ENCODE measurements around the gene GRIK1. TPM values are rescaled to one million over a fixed set of nuclear protein-coding genes. Genes with fewer than 3 reads are reported as not detected.

GRIK1 gene
- polyA plus RNA-seq, 4 donors: 1.3 to 3.3 (median 2.2) TPM

DNA sequence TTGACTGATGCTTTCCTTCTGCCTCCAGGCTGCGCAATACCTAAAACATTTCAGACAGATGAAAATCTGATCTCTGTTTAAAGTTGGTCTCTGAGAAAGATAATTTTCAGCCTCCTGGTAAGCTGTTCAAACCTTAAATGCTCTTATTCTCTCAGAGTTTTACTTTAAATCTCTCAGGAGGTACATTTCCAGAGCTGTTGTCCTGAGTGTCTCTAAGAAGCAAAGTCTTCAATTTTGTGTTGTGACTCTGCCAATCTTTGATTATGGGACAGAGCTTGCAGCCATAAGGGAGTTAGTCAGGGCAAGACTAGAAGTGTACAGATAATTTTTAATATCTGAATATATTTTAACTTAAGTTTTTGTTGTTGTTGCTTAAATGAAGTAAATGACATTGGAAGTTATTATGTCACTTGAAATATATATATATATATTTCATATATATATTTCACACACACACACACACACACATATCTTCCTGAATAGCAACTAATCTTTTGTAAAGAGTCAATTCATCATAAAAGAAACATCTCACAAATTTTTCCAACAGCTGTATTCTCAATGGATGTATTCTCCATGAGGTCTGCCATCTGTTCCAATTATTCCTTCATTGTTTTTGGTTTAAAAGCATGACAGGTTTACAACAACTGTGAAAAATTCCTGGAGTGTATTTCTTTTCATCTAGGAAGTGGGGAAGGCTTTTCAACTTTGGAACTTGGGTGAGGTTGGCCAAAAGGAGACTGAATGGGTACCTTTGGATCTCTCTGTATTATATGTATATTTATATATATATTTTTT is 381.7 kb downstream of the GRIK1 start:
- no peak for DNase-seq (ENCODE audit: low read depth in 4 of 4, low spot score in 3 of 4)

DNA sequence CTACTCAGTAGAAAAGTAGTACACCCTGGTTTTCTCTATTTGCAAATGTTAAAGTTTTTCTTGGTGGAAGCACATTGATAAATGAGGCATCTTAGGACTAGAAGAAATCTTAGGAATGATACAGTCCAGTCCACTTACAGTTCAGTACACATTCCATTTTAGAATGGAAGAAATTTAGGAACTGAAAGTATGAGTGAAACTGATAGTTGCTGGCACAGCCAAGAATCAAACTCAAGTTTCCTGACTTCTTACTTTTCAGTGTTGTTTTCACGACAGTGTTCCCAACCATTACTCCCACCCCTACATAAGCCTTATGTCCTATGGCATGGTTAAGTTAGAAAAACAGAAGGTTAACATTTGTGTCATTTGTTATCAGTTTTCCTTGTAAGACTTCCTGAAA is 382.6 kb downstream of the GRIK1 start:
- DNase-seq (ENCODE audit: low read depth in 4 of 4, low spot score in 3 of 4): no peak

DNA sequence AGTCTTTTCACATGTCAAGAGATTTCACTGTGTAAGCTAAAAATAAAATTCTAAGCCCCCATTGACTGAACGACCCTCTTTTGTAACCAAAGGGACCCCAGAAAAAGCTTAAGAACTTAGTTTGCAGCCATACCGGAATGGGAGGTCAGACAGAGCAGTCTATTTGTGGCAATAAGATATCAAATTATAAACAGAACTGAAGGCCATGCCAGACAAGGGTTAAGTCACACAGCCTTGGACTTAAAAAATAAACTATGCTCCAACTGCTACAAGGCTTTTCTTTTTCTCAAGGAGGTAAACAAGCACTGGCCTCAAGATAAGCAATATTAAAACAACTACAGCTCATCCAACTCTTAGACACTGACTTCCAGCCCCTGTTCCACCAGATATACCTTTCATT is 384.2 kb downstream of the GRIK1 start:
- DNase-seq (ENCODE audit: low read depth in 4 of 4, low spot score in 3 of 4): no peak

DNA sequence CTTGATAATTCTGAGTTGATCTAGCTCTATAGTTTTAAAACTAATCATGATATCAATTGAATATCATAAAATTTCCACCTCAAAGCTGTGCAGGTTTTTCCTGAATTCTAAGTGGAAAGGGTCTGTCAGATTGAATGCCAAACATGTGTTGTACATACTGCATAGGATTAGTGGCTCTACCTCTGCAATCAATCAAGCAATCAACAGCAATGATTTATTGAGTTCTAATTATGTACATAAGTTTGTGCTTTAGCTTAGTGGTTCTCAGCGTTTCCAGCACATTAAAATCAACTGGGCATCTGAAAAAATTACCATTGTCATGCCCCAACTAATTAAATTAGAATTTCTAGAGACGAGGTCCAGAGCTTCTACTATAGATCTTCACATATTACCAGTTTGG is 389.6 kb downstream of the GRIK1 start:
- no peak for DNase-seq (ENCODE audit: low read depth in 4 of 4, low spot score in 3 of 4)

DNA sequence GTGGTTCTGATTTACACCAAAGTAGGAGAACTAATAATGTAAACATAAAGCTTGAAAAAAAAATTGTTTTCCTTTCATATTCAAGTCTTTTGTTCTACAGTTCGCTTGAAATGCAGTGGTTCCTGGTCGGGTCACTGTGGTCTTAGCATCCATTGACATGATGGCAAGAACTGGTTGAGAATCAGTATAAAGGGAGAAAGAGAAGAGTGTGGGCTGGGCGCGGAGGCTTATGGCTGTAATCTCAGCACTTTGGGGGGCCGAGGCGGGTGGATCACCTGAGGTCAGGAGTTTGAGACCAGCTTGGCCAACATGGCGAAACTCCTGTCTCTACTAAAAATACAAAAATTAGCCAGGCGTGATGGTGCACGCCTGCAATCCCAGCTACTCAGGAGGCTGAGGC is 390.2 kb downstream of the GRIK1 start:
- no peak for DNase-seq (ENCODE audit: low read depth in 4 of 4, low spot score in 3 of 4)

DNA sequence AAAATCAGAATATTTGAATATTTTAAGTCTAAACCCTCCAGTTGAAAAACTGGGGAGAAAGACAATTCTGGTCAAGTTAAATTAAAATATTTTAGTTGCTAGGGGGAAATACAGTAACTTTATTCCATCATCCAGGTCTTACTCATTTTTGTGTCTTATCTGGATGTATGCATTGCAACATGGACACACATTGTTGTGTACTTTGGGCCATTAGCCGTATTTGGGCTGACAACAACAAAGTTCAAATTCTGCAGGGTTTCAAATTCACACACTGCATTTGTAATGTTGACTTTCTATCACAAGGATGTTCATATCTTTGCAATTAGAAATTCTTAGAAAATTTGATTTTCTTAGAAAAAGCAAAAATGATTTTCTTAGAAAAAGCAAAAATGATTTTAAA is 391.8 kb downstream of the GRIK1 start:
- no peak for DNase-seq (ENCODE audit: low read depth in 4 of 4, low spot score in 3 of 4)

DNA sequence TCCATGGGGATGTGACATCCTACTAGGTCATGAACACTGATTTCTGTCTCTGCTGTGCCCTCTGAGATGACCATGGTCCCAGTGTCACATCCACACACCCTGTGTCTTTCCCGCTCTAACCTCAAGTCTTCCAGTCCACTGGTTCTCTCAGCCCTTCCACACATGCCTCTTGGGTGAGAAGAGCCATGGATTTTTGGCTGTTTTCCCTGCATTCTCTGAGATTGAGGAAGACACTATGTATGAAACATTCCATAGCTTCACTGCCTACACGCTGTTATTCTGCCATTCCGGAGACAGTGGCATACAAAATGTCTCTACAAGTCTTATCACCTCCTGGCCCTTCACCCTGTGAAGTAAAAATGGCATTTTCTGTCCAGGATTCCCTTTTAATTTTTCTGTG is 393.7 kb downstream of the GRIK1 start:
- DNase-seq (ENCODE audit: low read depth in 4 of 4, low spot score in 3 of 4): no peak

DNA sequence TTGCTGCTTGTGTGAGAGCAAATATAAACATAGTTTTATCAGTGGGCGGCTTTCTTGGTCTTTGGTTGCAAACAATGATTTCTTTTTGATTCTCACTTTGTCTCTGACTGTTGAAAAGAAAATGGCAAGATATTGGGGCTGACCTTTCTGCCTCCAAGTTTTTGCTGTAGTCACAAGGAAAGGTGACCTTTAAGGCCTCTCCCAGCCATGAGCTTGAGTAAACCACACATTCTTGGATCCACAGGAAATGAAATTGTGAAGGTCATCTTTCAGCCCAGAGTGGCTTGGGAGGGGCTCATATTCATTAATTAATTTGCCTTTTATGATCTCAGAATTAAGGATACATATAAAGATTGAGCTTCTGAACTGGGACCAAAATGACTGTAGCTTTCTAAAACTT is 399.5 kb downstream of the GRIK1 start:
- no peak for DNase-seq (ENCODE audit: low read depth in 4 of 4, low spot score in 3 of 4)

DNA sequence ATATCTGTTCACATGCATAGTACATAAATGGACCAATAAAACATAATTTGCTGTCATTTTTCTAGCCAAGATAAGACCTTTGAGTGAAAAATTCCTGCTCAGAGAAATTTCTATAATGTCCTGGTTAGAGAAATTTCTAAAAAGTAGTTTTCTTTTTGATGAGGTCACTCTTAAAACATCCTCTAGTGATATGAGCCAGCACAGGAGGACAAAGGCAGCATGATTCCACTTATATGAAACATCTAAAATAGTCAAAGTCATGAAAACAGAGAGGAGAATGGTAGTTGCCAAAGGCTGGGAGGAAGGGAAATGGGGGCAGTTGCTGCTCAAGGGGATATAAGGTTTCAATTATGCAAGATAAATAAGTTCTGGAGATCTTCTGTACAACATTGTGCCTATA is 401.7 kb downstream of the GRIK1 start:
- no peak for DNase-seq (ENCODE audit: low read depth in 4 of 4, low spot score in 3 of 4)

DNA sequence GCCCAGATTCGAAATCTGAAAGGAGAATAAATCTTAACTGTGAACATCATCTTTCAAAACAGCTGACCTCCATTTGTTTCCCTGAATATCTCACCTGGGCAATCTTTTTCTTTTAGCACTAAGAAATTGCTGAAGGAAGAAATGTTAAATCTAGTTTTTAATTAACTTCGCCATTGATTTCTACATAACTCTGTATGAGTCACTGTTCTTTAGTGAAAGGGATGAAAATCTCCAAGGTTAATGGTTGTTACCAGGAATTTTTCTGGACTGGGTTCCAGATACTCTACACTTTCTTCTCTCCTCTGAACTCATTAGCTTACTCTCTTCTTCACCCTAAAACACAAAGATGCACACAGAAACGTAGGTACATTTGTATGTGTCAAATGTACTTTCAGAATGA is 405.3 kb downstream of the GRIK1 start:
- no peak for DNase-seq (ENCODE audit: low read depth in 4 of 4, low spot score in 3 of 4)

DNA sequence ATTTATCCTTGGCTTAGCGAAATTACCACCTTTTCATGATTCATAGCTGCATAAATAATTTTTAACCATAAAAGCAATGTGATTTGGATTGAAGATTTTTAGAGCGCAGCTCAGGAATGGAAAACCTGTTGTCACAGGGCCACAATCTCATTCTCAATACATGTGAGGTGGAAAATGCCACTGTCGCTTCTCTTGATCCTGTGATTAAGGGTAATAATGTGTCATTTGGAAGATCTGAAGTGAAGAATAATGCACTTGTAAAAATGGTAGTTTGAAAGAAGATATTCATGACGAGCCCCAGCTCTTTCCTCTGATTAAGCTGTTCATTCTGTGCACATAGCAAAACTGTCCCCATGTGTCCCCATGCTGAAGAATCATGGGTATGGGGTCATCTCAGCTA is 410.7 kb downstream of the GRIK1 start:
- no peak for DNase-seq (ENCODE audit: low read depth in 4 of 4, low spot score in 3 of 4)

DNA sequence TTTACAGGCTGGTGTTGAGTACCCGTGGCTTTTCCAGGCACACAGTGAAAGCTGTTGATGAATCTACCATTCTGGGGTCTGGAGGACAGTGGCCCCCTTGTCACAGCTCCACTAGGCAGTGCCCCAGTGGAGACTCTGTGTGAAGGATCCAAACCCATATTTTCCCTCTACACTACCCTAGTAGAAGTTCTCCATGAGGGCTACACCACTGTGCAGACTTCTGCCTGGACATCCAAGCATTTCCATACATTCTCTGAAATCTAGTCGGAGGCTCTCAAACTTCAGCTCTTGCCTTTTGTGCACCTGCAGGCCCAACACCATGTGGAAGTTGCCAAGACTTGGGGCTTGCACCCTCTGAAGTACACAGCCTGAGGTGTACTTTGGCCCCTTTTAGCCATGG is 413.3 kb downstream of the GRIK1 start:
- DNase-seq (ENCODE audit: low read depth in 4 of 4, low spot score in 3 of 4): no peak

DNA sequence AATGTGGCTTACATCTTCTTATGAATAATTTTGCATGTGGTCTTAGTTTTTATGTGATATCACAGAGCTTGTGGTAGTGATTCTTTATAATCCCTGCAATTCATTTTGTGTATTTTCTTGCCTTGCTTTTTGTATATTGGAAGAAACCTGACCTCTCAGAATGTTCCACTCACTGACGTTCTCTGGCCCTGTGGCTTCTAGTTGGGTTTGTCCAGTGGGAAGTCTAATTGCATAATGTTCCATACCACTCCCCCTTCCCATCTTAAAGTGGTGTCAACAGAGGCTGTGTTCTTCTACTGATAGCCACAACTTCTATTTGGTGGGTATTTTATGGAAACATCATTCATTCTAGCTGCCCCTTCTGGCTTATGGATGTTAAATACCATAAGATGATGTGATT is 415.7 kb downstream of the GRIK1 start:
- no peak for DNase-seq (ENCODE audit: low read depth in 4 of 4, low spot score in 3 of 4)

DNA sequence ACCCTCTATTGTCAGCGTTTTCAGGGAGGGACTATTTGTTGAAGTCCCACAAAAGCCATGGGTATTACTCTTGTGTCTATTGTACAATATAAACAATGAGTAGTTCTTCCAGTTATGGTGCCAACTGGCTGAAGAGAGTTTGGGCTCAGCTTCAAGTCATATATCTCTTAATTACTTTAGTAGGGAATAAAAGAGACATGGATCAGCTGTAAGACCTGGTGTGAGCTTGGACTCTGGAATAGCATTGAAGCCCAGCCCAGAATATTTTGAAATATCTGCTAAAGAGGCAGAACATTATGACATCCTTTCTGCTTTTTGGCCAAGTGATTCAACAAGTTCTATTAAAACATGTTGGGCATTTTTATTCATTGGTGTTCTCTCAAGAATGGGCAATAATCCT is 416.1 kb downstream of the GRIK1 start:
- no peak for DNase-seq (ENCODE audit: low read depth in 4 of 4, low spot score in 3 of 4)

DNA sequence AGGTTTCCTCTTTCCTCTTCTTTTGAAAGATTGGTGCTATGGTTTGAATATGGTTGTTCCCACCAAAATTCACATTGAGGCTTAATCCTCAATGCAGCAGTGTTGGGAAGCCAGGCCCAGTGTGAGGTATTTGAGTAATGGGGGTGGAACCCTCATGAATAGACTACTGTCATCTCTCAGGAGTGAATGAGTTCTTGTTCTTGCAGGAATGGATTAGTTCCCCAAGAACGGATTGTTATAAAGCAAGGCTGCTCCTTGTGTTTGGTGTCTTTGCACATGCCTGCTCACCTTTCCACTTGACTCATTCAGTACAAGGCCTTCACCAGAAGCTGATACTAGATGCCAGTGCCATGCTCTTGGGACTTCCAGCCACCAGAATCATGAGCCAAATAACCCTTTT is 417.9 kb downstream of the GRIK1 start:
- DNase-seq (ENCODE audit: low read depth in 4 of 4, low spot score in 3 of 4): no peak

DNA sequence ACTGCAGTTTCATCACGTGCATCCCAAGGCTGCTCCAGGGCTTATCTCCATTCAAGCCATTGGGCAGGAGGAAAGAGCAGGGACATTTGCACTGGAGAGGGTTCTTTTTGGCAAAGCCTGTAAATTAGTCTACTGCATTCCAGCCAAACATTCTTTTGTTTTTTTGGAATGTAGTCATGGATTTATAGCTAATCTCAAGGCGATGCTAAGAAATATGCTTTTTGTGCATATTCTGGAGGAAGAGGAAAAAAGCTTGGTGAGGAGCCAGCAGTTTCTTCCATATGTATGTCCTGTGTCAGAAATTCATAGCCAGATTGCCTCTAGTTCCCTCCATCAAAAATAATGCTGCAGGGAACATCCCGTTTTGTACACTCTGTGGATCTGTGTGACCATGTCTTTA is 419.6 kb downstream of the GRIK1 start:
- DNase-seq (ENCODE audit: low read depth in 4 of 4, low spot score in 3 of 4): no peak

DNA sequence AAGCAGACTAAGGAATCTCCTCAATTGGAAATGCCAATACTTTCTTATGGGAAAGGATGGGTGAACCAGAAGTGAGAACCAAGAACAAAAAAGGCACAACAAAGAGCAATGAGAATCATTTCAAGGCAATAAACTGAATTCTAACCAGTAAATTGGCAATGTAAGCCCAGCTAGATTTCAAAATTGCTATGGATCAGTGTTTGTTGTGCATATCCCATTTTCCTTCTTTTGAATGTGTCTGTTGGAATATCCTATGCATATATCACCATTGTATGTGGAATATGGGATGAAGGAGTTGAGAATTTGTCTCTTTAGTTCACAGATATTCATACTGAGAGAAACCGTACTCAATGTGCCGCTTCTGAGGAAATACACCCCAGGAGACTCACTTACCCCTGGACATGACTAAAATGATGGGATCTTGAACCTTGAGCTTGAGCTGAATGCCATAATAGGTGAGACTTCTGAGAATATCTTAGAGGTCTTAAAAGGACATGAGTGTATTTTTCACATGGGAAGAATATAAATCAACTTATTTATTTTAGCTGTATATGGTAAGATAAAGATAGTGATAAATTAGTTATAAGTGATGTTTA is 425.0 kb downstream of the GRIK1 start:
- DNase-seq (ENCODE audit: low read depth in 4 of 4, low spot score in 3 of 4): no peak

DNA sequence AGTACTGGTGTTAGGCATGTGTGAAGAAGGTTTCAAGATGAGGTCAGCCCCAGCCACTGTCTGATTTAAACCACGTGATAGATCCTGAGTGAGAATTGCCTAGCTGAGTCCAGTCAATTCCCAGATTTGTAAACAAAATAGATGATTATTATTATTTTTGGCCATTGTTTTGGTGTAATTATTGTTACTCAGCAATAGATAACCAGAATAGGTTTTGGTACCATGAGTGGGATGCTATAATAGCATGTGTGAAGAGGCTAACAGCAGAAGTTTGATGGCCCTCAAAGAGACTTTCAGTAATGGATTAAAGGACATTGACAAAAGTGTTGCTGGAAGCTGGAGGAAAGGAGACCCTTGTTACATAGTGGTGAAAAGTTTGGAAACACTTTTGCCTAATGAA is 426.3 kb downstream of the GRIK1 start:
- DNase-seq (ENCODE audit: low read depth in 4 of 4, low spot score in 3 of 4): no peak

DNA sequence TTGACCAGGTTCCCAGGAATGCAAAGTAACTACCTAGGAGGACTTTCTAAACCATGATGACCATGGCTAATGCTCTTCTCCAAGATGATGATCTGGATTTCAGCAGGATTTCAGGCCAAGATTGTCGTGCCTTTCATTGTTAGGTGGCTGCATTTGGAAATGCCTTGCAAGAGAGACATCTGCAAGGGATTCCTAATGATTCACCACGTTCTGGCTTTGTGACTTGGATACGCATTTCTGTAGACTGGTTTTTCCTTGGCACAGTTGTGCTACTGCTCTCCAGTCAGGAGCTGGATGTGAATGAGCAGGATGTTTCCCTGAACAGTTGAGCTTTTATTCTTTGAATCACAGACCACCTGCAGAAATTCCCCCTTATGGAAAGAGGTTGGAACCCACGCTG is 428.7 kb downstream of the GRIK1 start:
- DNase-seq (ENCODE audit: low read depth in 4 of 4, low spot score in 3 of 4): no peak

DNA sequence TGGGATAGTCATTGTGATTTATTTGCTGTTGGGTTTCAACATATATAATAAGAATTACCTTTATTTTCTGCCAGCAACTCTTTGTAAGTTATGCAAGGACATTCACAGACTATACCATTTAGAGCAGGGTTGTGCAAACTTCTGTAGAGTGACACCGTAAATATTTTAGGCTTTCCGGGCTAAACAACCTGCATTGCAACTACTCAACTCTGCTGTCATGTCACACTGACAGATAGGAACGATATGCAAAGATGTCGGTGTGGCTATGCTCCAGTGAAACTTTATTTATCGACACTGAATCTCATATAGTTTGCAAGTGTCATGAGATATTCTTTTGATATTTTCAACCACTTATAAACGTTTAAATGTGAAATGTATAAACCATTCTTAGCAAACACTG is 430.7 kb downstream of the GRIK1 start:
- no peak for DNase-seq (ENCODE audit: low read depth in 4 of 4, low spot score in 3 of 4)

DNA sequence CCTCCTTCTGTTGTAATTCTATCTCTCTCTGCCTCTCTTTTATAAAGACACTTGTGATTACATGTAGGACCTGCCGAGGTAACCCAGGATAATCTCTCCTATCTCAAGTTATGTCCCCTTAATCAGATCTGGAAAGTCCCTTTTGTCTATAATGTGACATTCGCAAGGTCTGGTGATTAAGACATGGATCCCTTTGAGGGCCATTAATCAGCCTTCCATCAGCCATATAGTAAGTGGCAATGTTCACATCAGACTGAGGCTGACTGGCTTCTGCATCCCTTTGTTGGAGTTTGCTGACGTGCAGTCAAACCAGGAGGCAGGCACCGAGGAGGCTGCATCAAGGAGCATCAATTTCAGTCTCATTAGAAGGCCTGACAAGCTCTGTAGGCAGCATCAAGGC is 431.5 kb downstream of the GRIK1 start:
- DNase-seq (ENCODE audit: low read depth in 4 of 4, low spot score in 3 of 4): no peak

DNA sequence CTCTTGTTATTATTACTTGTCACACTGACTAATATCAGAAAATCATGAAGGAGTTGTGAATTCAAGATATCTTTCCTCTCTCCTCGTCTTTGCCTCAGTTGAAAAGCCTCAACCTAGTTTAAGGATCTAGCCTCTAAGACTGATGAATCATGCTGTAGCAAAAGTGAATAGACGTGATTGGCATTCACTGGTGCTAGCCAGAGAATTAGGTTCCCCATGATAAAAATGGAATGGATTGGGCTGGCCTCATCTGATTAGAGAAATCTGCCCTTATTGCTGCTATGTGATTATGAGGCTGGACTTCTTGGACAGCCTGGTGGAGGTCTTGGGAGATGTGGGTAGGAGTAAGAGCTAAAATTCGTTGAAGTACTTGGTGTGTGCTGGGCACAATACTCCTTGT is 432.8 kb downstream of the GRIK1 start:
- no peak for DNase-seq (ENCODE audit: low read depth in 4 of 4, low spot score in 3 of 4)

DNA sequence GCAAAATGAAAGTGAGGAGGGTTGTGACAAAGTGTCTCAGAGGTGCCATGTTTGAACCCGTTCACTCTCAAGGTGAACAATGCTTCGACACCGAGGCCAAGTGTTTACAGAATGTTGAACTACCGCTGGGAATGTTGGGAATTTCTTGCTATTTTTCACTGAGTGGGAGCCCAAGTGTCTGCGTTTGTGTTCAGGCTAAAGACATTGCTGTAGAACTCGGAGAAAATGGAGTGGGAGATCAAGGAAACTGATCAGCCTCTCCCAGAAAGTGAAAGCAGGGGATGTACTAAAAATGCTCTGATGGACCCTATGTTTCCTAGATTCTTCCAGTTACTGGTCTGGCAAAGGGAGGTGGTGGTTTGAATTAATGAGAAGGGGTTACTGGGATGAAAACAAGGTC is 433.6 kb downstream of the GRIK1 start:
- DNase-seq (ENCODE audit: low read depth in 4 of 4, low spot score in 3 of 4): no peak

Data from left renal pelvis (tissue), 4 donors.